GF-D8 (cell line): ENCODE data around the gene KCMF1.
A peak's percentile ranks its signal among the peaks of the same experiment; 100 is the strongest.

Source experiments
- DNase-seq: peaks from one replicate; lab custom pipeline; 2025; lab: John Stamatoyannopoulos, UW

KCMF1 gene

DNA sequence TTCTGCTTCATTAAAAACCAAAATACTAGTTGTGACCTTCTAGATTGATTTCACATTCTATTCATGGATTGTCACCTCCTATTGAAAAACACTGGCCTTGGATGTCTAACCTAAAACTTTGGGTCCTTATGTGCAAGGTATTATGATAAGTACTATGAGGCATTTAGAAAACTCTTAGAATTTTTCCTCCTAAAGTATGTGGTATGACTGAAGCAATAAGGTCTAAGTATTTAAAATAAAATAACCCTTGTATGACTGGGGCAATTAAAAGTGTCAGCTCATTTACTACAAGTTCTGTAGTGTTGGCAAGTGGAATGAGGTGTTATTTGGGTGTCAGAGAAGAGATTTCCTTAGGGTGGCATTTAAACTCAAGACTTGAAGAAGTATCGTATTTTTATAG is 15.1 kb downstream of the KCMF1 start:
- DNase-seq = no peak

DNA sequence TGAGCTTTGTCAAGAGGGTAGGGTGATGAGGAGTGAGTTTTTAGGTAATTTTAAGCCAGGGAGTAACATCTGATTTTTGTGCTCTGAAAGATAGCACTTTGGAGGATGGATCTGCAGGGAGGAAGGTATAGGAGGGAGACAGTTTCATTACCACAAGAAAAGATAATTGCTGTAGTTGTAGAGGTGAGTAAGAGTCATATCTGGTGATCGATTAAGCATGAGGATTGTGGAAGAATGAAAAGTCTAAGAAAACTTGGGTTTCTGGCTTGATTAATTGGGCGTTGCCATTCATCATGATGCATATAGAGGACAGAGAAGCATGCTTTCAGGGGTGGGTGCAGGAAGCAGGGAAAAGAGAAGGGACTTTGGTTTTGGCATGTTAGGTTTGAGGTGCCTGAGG is 18.5 kb downstream of the KCMF1 start:
- DNase-seq = no peak

DNA sequence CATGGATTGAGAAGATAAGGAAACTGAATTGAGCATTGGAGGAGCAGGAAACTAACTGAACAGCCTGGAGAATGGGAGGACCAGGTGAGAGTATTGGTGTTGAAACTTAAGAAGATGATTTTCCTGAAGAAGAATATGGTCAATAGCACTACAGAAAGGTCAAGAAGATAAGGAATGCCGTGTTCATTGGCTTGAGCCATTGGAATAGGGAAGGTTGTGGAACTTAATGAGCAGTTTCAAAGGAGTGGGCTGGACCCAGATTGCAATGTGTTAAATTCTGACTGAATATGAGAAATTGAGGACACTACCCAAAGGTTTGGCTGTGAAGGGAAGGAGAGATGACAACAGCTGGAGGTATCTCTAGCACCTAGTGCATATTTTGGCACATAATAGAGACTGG is 19.0 kb downstream of the KCMF1 start:
- no peak for DNase-seq

DNA sequence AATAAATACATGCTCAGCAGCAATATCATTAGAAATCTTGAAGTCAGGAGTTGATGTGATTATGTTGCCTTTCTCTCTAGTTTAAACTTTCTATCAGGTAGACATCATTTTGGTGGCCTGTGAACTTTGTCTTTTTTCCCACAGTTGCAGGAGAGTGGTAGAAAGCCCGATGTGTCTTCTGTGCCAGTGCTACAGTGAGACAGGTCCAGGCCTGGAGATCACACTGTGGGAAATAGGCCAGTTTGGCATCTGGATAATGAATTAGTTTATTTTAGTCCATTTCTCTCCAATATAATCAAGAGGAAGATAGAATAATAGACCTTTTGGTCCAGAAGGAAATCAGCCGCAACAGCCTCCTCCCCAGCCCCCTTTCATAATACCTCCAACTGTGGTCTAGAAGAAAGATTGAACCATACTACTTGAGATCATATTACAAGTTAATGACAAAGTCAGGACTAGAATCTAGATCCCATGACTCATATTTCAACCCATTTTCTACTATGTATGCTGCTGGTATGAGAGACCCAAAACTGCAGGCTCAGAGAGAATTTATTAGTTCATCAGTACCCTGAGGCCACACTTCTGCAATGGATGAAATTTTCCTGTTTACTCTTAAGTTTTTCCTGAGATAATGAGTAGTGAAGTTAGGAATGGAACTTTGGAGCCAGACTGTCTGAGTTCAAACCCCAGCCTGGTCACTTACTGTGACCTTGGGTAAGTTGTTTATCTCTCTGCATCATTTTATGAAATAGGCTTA is 20.6 kb downstream of the KCMF1 start:
- DNase-seq = no peak

DNA sequence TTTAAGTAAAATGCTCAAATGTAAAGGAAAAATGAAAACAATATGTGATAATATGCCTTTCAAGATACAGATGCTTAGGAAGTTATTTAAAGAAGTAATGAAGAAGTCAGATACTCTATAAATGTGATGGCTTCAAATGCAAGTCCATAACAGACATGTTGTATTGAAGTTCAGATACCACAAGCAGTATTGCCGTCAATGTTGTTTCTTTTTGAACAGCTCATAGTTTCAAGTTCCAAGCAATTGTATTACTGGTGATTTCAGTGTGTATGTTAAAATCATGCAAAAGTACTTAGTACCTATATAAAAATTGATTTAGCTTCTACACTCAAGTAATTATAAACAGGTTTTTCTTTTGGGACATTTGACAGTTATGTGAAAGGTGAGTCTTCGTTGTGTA is 24.9 kb downstream of the KCMF1 start:
- DNase-seq = no peak

DNA sequence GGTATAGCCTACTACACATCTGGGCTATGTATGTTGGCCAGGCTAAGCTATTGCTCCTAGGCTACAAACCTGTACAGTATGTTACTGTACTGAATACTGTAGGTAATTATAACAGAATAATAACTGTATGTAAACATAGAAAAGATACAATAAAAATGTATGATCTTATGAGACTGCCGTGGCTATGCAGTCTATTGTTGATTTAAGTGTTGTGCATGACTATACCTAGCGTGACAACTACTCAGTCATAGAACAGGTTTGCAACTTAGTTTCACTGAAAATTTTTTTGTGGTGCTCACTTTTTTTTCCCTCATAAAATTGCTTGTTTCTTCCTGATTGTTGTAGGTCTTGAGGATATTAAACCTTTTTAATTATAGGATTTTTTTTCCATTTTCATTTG is 25.9 kb downstream of the KCMF1 start:
- DNase-seq = no peak

DNA sequence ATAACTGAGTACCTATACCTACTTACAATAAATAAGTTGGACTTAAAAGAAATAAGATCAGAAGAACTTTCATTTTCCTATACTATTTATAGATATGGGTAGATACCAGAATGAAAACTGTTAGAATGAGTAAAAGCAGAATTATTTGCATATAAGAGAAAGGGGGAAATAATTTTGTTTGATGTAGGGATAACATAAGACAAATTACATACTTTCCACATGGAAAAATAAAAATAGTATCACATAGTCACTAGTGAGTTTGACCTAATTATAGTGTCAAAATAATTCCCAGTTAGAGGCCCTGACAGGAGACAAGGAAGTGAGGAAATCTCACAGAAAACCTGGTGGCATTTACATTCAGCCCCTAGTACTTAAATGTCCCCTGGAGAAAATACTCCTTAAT is 28.6 kb downstream of the KCMF1 start:
- DNase-seq = no peak

DNA sequence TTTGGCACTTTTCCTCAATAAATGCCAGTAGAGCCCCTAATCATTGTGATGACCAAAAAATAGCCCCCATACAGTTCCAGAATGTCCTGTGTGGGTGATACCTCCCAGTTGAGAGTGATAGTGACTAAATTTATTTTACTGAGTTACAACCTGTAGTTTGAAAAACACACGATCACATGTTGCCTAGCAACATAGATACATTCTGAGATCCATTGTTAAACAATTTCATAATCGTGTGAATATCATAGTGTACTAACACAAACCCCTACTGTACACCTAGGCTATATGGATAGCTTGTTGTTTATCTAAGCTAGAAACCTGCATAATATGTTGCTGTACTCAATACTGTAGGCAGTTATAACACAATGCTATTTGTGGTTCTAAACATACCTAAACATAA is 30.6 kb downstream of the KCMF1 start:
- no peak for DNase-seq

DNA sequence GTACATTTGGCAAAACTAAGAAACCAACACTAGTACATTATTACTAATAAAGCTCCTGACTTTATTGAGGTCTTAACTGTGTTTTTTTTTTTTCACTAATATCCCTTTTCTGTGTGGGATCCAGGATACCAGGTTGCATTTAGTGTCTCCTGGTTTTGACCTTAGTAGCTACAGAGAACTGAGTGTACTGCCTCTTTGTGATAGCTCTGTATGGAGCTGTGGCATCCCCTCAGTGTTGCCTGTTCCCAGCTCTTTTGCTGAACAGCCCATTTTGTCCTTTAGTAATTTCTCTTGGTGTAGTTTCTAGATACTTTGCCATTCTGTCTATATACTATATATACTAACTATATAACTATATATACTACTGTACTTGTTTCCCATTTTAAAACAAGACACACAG is 31.6 kb downstream of the KCMF1 start:
- DNase-seq = no peak

DNA sequence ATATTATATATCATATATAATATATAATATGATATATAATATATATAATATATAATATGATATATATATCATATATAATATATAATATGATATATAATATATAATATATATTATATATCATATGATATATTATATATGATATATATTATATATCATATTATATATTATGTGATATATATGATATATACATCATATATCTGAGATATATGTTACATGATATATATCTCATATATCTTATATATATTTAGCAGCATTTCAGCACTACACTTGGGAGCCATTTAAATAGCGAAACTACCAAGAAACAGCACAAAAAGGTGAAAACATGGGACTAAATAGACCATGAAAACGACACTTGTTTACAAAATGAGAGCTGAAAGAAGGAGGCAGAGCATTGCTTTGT is 37.3 kb downstream of the KCMF1 start:
- no peak for DNase-seq

DNA sequence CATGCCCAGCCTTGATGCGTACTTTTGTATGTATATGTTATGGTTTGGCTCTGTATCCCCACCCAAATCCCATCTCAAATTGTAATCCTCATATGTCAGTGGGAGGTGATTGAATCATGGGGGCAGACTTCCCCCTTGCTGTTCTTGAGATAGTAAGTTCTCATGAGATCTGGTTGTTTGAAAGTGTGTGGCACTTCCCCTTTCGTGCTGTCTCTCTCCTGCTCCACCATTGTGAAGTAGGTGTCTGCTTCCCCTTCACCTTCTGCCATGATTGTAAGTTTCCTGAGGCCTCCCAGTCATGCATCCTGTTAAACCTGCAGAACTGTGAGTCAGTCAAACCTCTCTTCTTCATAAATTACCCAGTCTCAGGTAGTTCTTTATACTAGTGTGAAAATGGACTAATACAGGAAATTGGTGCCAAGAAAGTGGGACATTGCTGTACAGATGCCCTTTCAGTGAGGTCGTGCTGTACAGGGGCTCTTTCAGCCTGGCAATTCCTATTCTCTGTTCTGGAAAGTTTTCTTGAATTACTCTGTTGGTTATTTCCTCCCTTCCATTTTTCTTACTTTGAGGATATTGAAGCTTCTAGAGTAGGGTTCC is 38.2 kb downstream of the KCMF1 start:
- peak; percentile 14 for DNase-seq

DNA sequence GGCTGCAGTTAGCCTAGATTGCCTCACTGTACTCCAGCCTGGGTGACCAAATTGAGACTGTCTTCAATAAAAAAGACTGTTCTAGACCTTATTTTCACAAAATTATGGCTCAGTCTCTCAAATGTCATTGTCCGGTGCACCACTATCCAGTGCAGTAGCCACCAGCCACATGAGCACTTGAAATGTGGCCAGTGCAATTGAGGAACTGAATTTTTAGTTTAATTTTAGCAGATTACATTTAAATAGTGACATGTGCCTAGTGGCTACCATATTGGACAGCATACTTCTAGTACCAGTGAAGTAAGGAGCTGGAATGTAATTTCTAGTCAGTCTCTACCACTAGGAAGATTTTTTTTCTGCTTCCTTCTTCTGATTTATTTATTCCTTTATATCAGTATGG is 39.4 kb downstream of the KCMF1 start:
- DNase-seq = no peak

DNA sequence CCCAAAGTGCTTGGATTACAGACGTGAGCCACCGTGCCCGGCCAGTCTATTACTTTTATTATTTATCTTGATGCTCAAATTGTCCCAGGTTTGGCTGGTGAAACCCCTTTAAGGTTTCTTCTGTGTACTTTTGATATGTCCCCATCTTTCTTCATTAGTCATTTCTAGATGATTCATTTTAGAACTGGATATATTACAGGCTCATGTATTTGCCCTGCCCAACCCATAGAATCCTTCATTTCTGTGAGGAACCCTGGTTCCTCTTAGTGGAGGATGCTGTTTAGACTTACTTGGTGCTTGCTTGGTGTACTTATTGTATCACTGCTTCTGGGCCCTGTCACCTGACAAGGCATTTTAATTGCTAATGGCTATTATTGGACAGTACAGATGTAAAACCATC is 40.1 kb downstream of the KCMF1 start:
- no peak for DNase-seq

DNA sequence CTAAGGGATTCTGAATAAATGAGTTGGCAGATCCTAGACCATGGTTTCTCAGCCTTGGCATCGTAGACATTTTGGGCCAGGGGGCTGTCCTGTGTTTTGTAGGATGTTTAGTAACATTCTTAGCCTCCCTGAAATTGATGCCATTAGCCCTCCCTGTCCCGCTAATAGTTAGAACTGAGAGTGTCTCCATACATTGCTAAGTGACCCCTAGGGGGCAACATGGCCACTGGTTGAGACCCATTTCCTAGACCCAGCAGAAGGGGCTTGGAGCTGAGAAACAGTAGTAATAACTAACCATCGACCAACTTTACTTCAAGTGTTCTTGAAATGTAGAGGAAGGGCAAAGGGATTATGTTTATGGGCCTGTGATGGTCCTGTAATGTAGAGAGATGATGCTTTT is 40.8 kb downstream of the KCMF1 start:
- no peak for DNase-seq

DNA sequence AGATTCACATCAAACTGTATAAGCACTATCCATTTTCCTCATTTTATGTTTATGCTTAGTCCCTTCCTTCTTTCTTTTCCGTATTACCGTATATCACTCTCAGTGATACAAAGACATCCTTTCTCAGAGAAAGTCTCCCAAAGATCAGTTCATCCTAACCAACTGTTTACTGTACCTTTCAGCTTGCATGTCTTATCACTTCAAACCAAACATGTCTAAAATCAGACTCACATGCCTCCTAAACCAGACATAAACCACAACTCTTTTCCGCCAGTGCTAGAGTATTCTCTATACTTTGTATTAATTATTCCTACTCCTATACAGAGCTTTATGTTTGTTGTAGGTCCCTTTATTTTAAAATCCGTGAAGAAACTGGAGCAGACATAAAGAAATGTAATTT is 41.5 kb downstream of the KCMF1 start:
- no peak for DNase-seq

DNA sequence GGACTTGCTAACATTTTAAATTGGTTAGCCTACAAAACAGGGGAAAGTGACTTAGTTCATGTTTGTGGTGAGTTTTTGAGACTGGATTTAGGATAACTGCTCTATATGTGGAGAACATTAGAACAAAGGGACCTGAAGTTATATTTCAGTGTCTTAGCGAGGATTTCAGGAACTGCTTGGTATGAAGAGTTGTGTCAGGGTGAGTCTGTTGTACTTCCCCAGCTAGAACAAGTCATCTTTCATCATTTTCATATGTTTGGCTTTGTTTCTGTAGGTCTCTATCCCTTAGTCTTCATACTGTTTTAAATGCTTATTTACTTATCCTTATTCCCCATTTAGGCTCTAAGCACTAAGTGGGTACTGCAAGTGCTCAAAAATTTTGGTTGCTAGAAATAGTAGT is 41.9 kb downstream of the KCMF1 start:
- no peak for DNase-seq

DNA sequence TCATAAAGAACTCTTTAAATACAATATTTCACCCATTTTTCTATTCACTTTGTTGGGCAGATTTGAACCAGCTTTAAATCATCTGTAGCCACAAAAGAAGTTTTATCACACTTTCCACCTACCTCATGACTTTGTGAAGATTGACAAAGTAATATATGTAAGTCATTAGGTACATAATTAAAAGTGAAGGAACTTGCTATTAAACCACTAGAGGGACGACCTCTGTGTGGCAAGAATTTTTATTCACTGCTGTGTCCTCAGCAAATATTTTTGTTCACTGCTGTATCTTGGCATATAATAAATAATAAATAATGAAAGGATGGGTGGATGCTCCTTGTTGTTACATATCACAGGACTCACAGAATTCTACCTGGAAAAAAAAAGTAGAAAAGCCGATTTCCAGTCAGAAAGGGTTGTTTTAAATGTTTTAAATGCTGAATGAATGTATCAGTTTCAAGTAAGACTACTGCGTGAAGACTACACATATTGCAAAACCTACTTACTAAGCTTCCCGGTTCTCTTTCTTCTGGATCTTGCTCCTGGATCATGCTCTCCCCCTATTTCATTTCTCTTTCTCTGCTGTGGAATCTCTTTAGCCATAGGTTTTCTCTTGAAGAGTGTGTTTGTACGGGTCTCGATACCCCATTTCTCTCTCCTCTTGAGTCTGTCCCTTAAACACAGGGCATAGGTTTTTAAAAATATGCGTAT is 44.8 kb downstream of the KCMF1 start:
- no peak for DNase-seq

DNA sequence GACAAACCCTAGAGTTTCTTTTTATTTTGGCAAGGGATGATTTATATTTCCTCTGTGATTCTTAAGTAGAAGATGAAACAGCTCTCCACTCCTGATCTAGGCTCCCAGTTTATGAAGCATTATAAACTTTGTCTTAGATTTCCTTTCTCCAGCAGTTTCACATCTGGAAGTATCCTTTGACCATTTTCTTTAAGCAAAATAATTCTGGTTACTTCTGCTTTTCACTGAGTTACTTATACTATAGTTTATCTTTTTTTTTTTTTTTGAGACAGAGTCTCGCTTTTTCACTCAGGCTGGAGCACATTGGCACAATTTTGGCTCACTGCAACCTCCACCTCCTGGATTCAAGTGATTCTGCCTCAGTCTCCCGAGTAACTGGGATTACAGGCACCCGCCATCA is 45.5 kb downstream of the KCMF1 start:
- DNase-seq = no peak

DNA sequence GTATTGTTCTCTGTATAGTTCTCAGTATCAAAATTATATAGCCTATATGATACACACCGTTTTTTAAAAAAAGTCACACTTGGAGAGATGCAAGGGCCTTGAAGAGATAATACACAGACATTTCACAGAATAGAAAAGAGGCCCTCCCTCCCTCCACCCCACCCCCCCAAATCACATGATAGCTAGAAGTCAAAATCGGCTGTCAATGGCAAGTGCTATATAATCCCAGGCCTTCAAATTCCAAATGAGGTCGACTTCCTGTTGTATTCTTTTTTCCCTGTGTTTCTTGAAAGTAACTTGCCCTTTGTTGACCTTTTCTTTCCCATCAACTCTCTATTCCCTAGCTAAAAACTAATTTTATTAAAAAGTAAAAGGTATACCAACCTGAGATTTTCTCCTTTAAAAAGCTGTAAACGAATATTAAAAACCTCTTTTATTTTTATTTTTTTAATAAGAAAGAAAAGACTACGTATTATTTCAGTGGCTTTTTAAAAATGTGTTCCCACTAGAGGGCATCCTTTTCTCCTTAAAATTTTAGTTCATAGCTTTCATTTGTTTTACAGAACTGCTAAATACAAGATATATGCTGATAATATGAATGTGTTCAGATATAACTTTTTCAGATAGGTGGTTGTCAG is 46.6 kb downstream of the KCMF1 start:
- DNase-seq = no peak

DNA sequence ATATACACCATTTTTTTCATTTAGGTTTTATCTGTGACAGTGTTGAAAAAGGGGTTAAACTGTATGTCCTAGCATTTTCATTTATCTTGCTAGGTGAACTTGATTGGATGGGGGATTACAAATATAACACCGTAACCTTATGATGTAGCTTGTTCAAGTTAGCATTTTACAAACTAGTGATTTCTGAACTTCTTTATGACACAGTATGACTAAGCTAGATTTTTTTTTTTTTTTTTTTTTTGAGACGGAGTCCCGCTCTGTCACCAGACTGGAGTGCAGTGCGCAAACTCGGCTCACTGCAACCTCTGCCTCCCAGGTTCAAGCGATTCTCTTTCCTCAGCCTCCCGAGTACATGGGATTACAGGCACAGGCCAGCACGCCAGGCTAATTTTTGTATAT is 47.1 kb downstream of the KCMF1 start:
- no peak for DNase-seq

DNA sequence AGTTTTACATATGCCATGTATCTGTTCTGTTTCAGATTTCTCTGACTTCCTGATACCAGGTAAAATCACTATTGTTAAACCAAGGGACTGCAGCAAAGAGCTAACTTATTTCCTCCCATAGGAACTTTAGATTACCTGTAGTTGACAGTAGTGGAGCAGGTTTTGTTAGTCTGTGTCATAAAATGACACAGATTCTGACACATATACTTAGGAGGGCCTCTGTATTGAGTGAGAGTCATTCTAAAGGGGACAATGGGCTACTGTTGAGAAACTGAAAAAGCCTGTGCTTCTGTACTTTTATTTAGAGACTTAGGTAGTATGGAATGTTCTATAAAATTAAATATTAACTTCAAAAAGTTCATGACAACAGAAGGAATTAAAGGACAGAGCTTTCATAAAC is 48.2 kb downstream of the KCMF1 start:
- no peak for DNase-seq

DNA sequence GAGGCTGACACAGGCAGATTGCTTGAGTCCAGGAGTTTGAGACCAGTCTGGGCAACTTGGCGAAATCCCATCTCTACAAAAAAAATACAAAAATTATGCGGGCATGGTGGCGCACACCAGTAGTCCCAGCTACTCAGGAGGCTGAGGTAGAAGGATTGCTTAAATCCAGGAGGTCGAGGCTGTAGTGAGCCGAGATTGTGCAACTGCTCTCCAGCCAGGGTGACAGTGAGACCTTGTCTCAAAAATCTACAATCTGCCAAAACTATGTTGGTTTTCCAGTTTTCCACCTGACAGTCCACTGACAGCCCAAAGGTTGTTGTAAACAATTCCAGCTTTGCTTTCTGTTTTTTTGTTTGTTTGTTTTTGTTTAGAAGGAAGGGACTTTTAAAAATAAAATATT is 51.3 kb downstream of the KCMF1 start:
- no peak for DNase-seq
